ENCODE measurements around the gene RMND5B. TPM values are rescaled to one million over a fixed set of nuclear protein-coding genes. Genes with fewer than 3 reads are reported as not detected.

RMND5B gene
- total and polyA plus RNA-seq, 2 of the 13 experiments (the other 11 are each of a cell fraction or from before 2014, with no cell fraction given): 18.6 to 20.4 TPM

DNA sequence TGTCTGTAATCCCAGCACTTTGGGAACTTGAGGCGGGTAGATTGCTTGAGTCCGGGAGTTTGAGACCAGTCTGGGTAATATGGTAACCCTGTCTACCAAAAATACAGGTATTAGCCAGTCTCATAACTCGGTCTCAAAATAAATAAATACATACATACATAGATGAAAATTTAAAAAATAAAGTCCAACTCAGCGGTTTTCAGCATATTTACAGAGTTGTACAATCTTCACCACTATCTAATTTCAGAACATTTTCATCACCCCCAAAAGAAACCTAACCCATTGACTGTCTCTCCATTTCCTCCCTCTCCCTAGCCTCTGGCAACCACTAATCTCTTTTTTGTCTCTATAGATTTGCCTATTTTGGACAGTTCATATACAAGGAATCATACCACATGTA lies 10.7 kb downstream of the RMND5B start (continued):
- TF ChIP-seq ARID2 (CRISPR knock-in tag; IDR thresholded peaks at IDR 0.05; ENCODE audit: borderline replicate concordance): no peak

DNA sequence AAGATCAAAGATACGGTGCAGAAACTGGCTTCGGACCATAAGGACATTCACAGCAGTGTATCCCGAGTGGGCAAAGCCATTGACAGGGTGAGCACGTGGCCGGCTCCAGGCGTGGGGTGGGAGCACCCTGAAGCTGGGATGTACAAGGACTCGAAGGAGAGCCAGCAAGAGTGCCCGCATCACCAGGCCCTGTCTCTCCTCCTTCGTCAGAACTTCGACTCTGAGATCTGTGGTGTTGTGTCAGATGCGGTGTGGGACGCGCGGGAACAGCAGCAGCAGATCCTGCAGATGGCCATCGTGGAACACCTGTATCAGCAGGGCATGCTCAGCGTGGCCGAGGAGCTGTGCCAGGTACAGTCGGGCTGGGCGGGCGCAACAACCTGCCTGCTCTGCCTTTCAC lies 11.8 kb downstream of the RMND5B start:
- TF ChIP-seq ZNF556 (CRISPR knock-in tag; IDR thresholded peaks at IDR 0.05; ENCODE audit: borderline replicate concordance) (no peak), TMF1 (CRISPR knock-in tag; IDR thresholded peaks at IDR 0.05; ENCODE audit: low read depth) (no peak), KDM3A (CRISPR knock-in tag; IDR thresholded peaks at IDR 0.05; ENCODE audit: low read depth) (no peak), FOXO1 (CRISPR knock-in tag; IDR thresholded peaks at IDR 0.05) (no peak), ZNF747 (CRISPR knock-in tag; IDR thresholded peaks at IDR 0.05; ENCODE audit: borderline replicate concordance) (no peak), NFYC (CRISPR knock-in tag; IDR thresholded peaks at IDR 0.05) (no peak), GATA4 (IDR thresholded peaks at IDR 0.05; ENCODE audit: borderline replicate concordance, low read depth) (no peak), NR2F6 (IDR thresholded peaks at IDR 0.05) (no peak), NR2F6 (CRISPR knock-in tag; IDR thresholded peaks at IDR 0.05) (no peak), ZNF543 (CRISPR knock-in tag; IDR thresholded peaks at IDR 0.05) (no peak), POGZ (CRISPR knock-in tag; IDR thresholded peaks at IDR 0.05) (no peak), JUN (CRISPR knock-in tag; IDR thresholded peaks at IDR 0.05) (no peak), SNAPC5 (CRISPR knock-in tag; IDR thresholded peaks at IDR 0.05; ENCODE audit: borderline replicate concordance) (no peak), GPBP1L1 (CRISPR knock-in tag; IDR thresholded peaks at IDR 0.05) (no peak), MLXIP (CRISPR knock-in tag; IDR thresholded peaks at IDR 0.05; ENCODE audit: borderline replicate concordance) (no peak), ZNF331 (CRISPR knock-in tag; IDR thresholded peaks at IDR 0.05) (no peak), FOXC1 (CRISPR knock-in tag; IDR thresholded peaks at IDR 0.05; ENCODE audit: borderline replicate concordance) (no peak)
- TF ChIP-seq, protein P1, sequence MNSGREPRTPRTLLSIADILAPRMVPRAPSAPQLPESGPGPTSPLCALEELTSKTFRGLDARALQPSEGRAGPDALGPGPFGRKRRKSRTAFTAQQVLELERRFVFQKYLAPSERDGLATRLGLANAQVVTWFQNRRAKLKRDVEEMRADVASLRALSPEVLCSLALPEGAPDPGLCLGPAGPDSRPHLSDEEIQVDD (CRISPR knock-in tag; IDR thresholded peaks at IDR 0.05; ENCODE audit: borderline replicate concordance): no peak
- Histone ChIP-seq H3K36me3 (replicated peaks in 1 of 2; ENCODE audit: control insufficient read depth in 1 of 2, insufficient read depth in 2 of 2, low read length in 2 of 2) (peaks cover 21 to 42% of the 10 kb centered on the region in 2 experiments), H3K9ac (ENCODE audit: insufficient read depth, low read depth, low read length) (no peak overlapping the region), H2AFZ (ENCODE audit: low read length) (no peak overlapping the region), H3K4me1 (ENCODE audit: insufficient read depth, low read length) (no peaks in the 10 kb centered on the region), H3K79me2 (ENCODE audit: insufficient read depth, low read length) (no peaks in the 10 kb centered on the region), H3K9me3 (ENCODE audit: low read length) (no peaks in the 10 kb centered on the region), H3K27me3 (ENCODE audit: control insufficient read depth in 1 of 2, insufficient read depth in 2 of 2, low read length in 2 of 2) (no peaks in the 10 kb centered on the region), H3K4me2 (ENCODE audit: low read depth, low read length) (no peak overlapping the region), H3K4me3 (replicated peaks in 1 of 3; ENCODE audit: insufficient read depth in 1 of 3, low read depth in 2 of 3, low read length in 3 of 3) (no peak overlapping the region), H4K20me1 (ENCODE audit: insufficient read depth, low read length) (peaks cover 3% of the 10 kb centered on the region; the same call in 1 of the 2 replicates), H3K27ac (ENCODE audit: extremely low read length, insufficient read depth, low read length) (no peak overlapping the region)
- in situ Hi-C loops (cut with HindIII; ENCODE audit: extremely low pct_ligation_motif_present, low pct_unique_long_range_greater_than_20kb): no loop called here
- POLR2A ChIA-PET: no interaction called here
- FAIRE-seq: no peak
- WGBS (ENCODE audit: low lambda C conversion rate): 94% methylated on average over 20 of the region's 20 CpGs
- no peak for ATAC-seq
- DNase-seq (ENCODE audit: low spot score): no peak
- no TSS peak for BruUV-seq (replicated peaks)
- intact Hi-C loops (cut with micrococcal nuclease; ENCODE audit: unreplicated experiment): no loop called here
- CTCF ChIA-PET (ENCODE audit: low intra/inter-chr PET ratio, low total read pairs): no interaction called here

Data from HepG2 (cell line).